GM19239 (cell line): Measurements from ENCODE around the gene ANGPTL8.

Experiments
- DNase-seq: peaks from one replicate; pipeline ENCODE4 v3.0.0; 2011; ENCODE audit warnings: low spot score; ENCODE audit not compliant: insufficient read length
- FAIRE-seq: peaks from 2 replicates; lab custom pipeline; 2011; peaks lifted over from hg19 to GRCh38; lab: Jason Lieb, UNC

Gene ANGPTL8

DNA sequence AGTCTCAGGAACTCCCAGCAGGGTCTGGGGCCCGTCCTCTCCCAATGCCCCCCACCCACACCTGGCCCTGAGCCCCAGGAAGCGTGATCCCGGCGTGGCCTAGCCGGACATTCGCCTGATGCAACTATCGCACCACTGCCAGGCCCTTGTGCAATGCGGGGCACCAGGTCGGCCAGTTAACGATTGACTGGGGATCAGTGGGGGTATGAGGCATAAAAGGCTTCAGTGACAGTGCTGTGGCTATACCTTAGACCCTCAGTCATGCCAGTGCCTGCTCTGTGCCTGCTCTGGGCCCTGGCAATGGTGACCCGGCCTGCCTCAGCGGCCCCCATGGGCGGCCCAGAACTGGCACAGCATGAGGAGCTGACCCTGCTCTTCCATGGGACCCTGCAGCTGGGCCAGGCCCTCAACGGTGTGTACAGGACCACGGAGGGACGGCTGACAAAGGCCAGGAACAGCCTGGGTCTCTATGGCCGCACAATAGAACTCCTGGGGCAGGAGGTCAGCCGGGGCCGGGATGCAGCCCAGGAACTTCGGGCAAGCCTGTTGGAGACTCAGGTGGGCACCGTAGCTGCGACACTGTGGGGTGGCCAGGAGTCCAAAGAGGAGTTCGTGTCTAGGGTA lies at the start of gene ANGPTL8:
TSS of gene ANGPTL8 (plus strand) at position 243 of the 624 bp plus-strand sequence. CDS start at position 262, 19 bp downstream.
- no peak for FAIRE-seq
- DNase-seq, result no peak

DNA sequence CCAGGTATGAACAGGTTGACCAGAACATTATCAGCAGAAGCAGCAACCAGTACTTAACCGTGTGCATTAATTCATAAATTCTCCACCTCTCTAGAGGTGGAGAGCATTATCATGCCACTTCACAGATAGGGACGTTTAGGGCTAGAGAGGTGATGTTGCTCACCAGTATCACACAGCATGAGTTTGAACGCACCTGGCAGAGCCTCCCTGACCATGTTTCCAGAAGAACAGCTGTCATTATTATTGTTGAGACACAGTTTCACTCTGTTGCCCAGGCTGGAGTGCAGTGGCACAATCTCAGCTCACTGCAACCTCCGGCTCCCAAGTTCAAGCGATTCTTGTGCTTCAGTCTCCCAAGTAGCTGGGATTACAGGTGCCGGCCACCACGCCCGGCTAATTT lies 48.9 kb upstream of the ANGPTL8 start:
- DNase-seq (no peak), FAIRE-seq (no peak)

- FAIRE-seq (no peak), DNase-seq (no peak)
These were observed 48.1 kb upstream of the ANGPTL8 start for GRCh38 chr19:11191273-11191755.

- DNase-seq (no peak), FAIRE-seq (peak; percentile 62)
These were observed 47.5 kb upstream of the ANGPTL8 start for GRCh38 chr19:11191934-11192333.

- FAIRE-seq (no peak), DNase-seq (no peak)
These were observed 46.2 kb upstream of the ANGPTL8 start for GRCh38 chr19:11192957-11193939.

GRCh38 chr19:11194173-11194572 lies 45.2 kb upstream of the ANGPTL8 start:
- DNase-seq (no peak), FAIRE-seq (no peak)

DNA sequence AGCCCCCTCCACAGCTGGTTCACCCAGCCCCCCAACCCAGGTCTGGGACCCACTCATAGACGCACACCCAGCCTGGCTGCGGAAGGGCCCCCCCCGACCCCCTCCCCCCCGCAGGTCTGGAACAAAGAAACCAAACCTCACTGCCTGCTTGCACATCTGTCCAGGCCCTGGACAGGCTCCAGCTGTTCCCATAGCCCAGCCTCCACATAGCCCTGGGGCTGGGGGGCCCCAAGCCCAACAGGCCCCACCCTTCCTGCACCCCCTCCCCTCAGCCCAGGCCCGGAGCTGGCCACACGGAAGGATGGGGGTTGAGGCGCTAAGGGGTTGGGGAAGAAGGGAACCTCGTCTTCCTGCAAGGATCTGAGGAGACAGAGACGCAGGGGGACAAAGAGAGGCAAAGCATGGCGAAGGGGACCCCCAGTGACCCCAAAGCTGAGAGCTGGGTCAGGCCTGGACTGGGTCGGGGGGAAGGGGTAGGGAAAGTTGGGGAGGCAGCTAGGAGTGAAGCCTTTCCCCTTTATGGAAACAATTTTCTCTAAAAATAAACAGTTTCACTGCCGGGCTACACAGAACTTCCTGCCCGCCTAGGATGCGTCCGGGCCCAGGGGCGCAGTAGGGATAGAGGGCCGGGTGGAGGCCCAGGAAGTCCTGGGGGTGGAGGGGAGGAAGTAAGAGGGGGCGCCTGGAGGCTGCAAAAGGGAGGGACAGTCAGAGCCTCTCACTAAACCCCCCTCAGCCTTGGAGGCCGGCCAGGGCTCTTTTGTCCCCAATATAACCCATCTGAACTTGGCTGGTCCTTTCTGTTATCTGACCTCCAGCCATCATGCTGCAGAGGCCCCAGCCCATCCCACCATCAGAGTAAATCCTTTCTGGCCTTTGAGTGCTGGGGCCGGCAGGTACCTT lies 44.5 kb upstream of the ANGPTL8 start:
- DNase-seq, result peak; percentile 48
- FAIRE-seq, result peak; percentile 8

- FAIRE-seq, result no peak
These were observed 43.7 kb upstream of the ANGPTL8 start for GRCh38 chr19:11195681-11196080.

GRCh38 chr19:11196406-11197287 lies 42.8 kb upstream of the ANGPTL8 start:
- FAIRE-seq, result no peak
- DNase-seq, result peak; percentile 50

More at GRCh38 chr19:11195681-11196080, 43.7 kb upstream of the ANGPTL8 start:
- no peak for DNase-seq

DNA sequence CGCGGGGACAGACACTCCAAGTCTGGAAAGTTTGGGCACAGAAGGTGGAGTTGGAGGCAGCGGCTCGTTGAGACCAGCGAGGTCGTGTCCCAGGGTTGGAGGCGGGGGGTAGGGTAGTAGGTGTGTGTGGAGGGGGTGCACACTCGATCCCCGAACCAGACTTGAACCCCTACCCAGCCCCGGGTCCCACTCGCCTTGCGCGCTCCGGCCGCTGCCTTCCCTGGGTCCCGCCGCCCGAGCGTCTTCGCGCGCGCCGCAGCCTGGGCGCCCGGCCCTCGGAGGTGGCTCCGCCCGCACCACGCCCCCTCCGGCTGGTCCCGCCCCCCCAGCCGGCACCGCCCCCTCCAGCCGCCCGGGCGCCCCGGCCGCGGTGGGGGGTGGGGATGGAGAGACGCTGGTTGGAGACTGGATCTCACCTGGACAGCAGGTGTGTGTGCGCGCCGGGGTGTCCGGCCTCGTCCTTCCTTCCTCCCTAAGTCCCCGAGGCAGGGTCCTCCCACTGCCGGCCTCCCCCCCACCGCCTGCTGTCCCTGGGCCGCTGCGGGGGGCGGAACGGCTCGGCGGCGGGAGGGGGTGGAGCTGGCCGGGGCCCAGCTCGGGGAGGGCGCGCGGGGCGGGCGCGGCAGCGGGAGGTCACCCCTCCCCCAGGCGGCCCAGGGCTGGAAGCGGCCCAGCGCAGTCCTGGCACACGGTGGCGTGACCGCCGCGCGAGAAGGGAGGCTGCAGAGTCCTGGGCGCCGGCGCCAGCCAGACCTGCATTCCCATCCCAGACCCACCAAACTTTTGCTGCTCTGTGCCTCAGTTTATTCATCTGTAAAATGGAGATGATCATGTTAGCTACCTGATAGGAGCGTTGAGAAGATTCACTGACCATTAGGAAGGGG lies 41.9 kb upstream of the ANGPTL8 start, which contains the start of gene KANK2:
TSS of gene KANK2 (minus strand) at position 255 of the 884 bp plus-strand sequence. CDS start 3,034 bp downstream, outside the sequence.
- FAIRE-seq (peak; percentile 86), DNase-seq (peak; percentile 97)

- no peak for DNase-seq
- FAIRE-seq, result no peak
These were observed 41.3 kb upstream of the ANGPTL8 start for GRCh38 chr19:11198175-11198534.

DNA sequence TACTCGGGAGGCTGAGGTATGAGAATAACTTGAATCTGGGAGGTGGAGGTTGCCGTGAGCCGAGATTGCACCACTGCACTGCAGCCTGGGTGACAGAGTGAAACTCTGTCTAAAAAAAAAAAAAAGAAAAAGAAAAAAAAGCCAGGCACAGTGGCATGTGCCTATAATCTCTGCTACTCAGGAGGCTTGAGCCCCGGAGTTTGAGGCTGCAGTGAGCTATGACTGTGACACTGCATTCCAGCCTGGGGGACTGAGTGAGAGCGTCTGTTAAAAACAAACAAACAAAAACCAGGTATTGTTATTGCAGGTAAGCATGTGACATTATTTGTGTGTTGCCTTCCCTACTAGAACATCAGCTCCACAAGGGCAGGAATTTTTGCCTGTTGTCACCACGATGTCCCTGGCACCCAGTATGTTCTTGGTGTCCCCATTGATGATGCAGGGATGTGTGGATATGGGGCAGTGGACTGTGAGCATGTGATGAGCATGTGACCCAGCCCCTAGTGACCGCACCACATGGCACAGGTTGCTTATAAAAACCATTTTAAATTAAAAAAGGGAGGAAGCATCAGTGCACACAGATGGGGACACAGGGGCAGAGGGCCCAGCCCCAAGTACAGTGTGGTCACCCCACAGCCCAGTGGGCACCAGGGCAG lies 40.5 kb upstream of the ANGPTL8 start:
- DNase-seq (no peak), FAIRE-seq (no peak)

- FAIRE-seq, result no peak
- no peak for DNase-seq
These were observed 39.9 kb upstream of the ANGPTL8 start for GRCh38 chr19:11199517-11199916.

GRCh38 chr19:11200015-11200574 lies 39.3 kb upstream of the ANGPTL8 start:
- no peak for FAIRE-seq

DNA sequence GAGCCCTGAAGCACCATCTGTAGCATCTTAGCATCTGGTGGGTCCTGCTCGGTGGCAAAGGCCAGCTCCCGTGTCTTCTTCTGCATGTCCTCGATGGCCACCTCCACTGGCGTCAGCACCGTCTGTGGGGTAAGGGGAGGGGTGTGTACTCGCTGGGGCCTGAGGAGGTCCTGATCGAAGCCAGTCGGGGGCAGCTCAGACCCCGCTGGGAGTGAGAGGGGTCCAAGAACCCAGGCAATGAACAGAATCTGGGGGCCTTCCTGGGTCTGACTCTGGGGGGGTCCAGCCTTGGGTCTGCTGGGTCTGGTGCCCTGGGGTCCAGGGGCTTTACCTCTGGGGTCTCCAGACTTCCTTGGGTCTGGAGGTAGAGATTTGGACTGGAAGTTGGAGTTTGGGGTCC lies 38.5 kb upstream of the ANGPTL8 start:
- FAIRE-seq, result no peak
- no peak for DNase-seq

More at GRCh38 chr19:11200015-11200574, 39.3 kb upstream of the ANGPTL8 start:
- DNase-seq, result no peak

DNA sequence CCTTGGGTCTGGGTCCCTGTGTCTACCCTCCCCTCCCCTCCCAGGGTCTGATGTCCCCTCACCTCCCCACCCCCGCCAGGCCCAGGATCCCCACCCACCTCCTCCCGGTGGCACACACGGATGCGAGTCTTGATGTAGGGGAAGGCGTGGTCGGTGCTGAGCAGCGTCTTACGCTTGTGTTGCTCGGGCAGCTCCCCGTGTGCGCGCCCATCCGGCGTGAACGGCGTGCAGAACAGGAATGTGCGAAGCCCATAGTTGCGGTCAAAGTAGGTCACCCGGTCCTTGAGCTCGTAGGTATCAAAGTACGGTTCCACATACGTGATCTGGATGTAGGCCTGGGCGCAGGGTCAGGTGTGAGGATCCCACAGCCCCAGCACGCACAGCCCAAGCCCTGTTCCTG lies 37.6 kb upstream of the ANGPTL8 start:
- FAIRE-seq, result no peak
- DNase-seq, result no peak

- FAIRE-seq (no peak), DNase-seq (no peak)
These were observed 36.8 kb upstream of the ANGPTL8 start for GRCh38 chr19:11202488-11203193.
